Measurements from ENCODE around the gene CYB5R3. TPM values are rescaled to one million over a fixed set of nuclear protein-coding genes. Genes with fewer than 3 reads are reported as not detected.

CYB5R3 gene
- total and polyA plus RNA-seq, 2 donors (not counting 3 experiments of a cell fraction or from before 2014, with no cell fraction given): 217 to 263 TPM

DNA sequence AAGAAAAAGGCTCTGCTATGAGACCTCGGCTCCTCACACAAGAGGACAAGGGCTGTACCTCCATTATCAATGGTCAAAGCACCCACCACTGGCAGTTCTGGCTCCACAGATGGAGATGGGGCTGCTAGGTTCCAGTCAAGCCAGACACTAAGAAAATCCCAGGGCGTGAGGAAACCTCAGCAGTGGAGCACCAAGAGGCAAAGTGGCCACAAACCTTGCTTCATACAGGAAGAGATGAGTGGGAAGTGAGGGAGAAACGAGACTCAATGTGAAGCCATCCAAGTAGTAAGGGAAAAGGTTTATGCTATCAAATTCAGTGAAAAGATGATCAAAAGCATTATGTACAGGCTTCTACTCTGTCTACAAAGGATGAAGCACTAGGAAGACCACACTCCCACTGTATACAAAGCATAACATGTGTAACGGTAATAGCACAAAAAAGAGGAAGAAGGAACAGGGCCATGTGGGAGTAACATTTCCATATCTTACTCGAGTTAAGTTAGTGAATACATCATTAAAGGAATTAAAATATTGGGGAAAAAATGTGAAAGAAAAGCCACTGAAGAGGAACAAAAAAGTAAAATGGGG is 61.5 kb downstream of the CYB5R3 start:
- peaks cover 26 to 56% of the 10 kb centered on the region in 2 experiments for H3K36me3 ChIP-seq (ENCODE audit: control insufficient read depth in 2 of 2, extremely low read depth in 1 of 2, insufficient read depth in 2 of 2, low read length in 2 of 2)
- no peaks in the 10 kb centered on the region for H4K20me1 ChIP-seq (replicated peaks; ENCODE audit: control insufficient read depth, extremely low read depth, insufficient read depth, low read length)
- dilution Hi-C loops (cut with MboI; ENCODE audit: extremely low pct_ligation_motif_present, low sequenced_read_pairs) (no loop called here), intact Hi-C loops (cut with micrococcal nuclease) (no loop called here)
- H2AFZ ChIP-seq (ENCODE audit: low read depth, low read length): no peak overlapping the region
- FAIRE-seq (no peak), DNase-seq (ENCODE audit: low read depth, low spot score) (no peak)
- no peak overlapping the region for H3K4me3 ChIP-seq (replicated peaks in 1 of 3; ENCODE audit: insufficient read depth in 1 of 3, low read depth in 1 of 3, low read length in 3 of 3)
- POLR2A ChIA-PET: interaction anchor here (0.6 kb wide), 1 partner anchor 808 kb away, joined by 6 read pairs; no protein-coding TSS in a partner anchor
- H3K4me1 ChIP-seq (ENCODE audit: control insufficient read depth, extremely low read depth, insufficient read depth, low read length): no peaks in the 10 kb centered on the region
- CTCF ChIA-PET: no interaction called here
- TF ChIP-seq CTCF (IDR thresholded peaks at IDR 0.05; ENCODE audit: extremely low read depth in 1 of 2, insufficient read depth in 1 of 2, low read depth in 1 of 2, low read length in 2 of 2): no peak
- TF ChIP-seq JUN (IDR thresholded peaks at IDR 0.05; ENCODE audit: borderline replicate concordance, insufficient read depth, insufficient read length, low read depth): no peak
- no peak for TF ChIP-seq POLR2A (IDR thresholded peaks at IDR 0.05; ENCODE audit: low read depth, low read length)
- TF ChIP-seq POLR2AphosphoS5 (IDR thresholded peaks at IDR 0.05; ENCODE audit: insufficient read depth, low read depth, low read length): no peak
- TF ChIP-seq MYC (IDR thresholded peaks at IDR 0.05; ENCODE audit: low read depth, low read length): no peak
- no peak for TF ChIP-seq FOS (IDR thresholded peaks at IDR 0.05; ENCODE audit: borderline replicate concordance, insufficient read depth, low read length)
- H3K9me3 ChIP-seq (replicated peaks; ENCODE audit: control insufficient read depth, insufficient read depth, low read length): no peaks in the 10 kb centered on the region
- H3K27me3 ChIP-seq (ENCODE audit: control insufficient read depth in 2 of 2, insufficient read depth in 2 of 2, low read length in 2 of 2): no peaks in the 10 kb centered on the region
- BruUV-seq (replicated peaks): no TSS peak
- no peaks in the 10 kb centered on the region for H3K9me1 ChIP-seq (replicated peaks; ENCODE audit: control insufficient read depth, extremely low read depth, insufficient read depth, low read length)
- no peaks in the 10 kb centered on the region for H3K79me2 ChIP-seq (ENCODE audit: control insufficient read depth, insufficient read depth, low read length)
- no peak overlapping the region for H3K4me2 ChIP-seq (ENCODE audit: insufficient read depth, low read length)
- H3K27ac ChIP-seq (ENCODE audit: insufficient read depth, low read depth, low read length): no peak overlapping the region
- no peak overlapping the region for H3K9ac ChIP-seq (replicated peaks; ENCODE audit: extremely low read depth, insufficient read depth, low read length)

DNA sequence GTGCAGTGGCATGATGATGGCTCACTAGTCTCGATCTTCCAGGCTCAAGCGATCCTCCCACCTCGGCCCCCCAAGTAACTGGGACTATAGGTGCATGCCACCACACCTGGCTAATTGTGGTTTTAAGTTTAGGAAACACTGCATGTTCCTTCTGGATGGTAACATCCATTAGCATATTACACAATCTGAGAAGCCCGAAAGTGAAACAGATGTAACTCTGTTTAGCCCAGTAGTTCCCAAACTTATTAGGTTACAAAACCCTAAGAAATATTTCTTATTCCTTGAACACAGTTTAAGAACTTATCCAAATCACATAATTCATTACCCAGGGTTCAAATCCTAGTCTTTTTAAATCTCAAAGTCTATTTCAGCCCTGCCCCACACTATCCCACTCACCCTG is 62.8 kb downstream of the CYB5R3 start:
- POLR2A ChIA-PET: no interaction called here
- no peak for TF ChIP-seq JUN (IDR thresholded peaks at IDR 0.05; ENCODE audit: borderline replicate concordance, insufficient read depth, insufficient read length, low read depth)
- TF ChIP-seq, protein P1, sequence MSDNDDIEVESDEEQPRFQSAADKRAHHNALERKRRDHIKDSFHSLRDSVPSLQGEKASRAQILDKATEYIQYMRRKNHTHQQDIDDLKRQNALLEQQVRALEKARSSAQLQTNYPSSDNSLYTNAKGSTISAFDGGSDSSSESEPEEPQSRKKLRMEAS (IDR thresholded peaks at IDR 0.05; ENCODE audit: insufficient read depth, insufficient read length): no peak
- TF ChIP-seq MYC (IDR thresholded peaks at IDR 0.05; ENCODE audit: low read depth, low read length): no peak
- TF ChIP-seq CTCF (IDR thresholded peaks at IDR 0.05; ENCODE audit: extremely low read depth in 1 of 2, insufficient read depth in 1 of 2, low read depth in 1 of 2, low read length in 2 of 2): no peak
- no peak for TF ChIP-seq EZH2 (IDR thresholded peaks at IDR 0.05; ENCODE audit: borderline replicate concordance, low read depth, low read length, severe bottlenecking)
- no peak for TF ChIP-seq FOS (IDR thresholded peaks at IDR 0.05; ENCODE audit: borderline replicate concordance, insufficient read depth, low read length)
- TF ChIP-seq POLR2A (IDR thresholded peaks at IDR 0.05; ENCODE audit: low read depth, low read length): no peak
- Histone ChIP-seq H2AFZ (ENCODE audit: low read depth, low read length) (no peak overlapping the region), H3K36me3 (ENCODE audit: control insufficient read depth in 2 of 2, extremely low read depth in 1 of 2, insufficient read depth in 2 of 2, low read length in 2 of 2) (peaks cover 20 to 47% of the 10 kb centered on the region in 2 experiments), H3K27ac (ENCODE audit: insufficient read depth, low read depth, low read length) (no peak overlapping the region), H3K9me1 (replicated peaks; ENCODE audit: control insufficient read depth, extremely low read depth, insufficient read depth, low read length) (no peaks in the 10 kb centered on the region), H4K20me1 (replicated peaks; ENCODE audit: control insufficient read depth, extremely low read depth, insufficient read depth, low read length) (no peaks in the 10 kb centered on the region), H3K4me1 (ENCODE audit: control insufficient read depth, extremely low read depth, insufficient read depth, low read length) (no peaks in the 10 kb centered on the region), H3K9ac (replicated peaks; ENCODE audit: extremely low read depth, insufficient read depth, low read length) (no peak overlapping the region), H3K9me3 (replicated peaks; ENCODE audit: control insufficient read depth, insufficient read depth, low read length) (no peaks in the 10 kb centered on the region), H3K27me3 (ENCODE audit: control insufficient read depth in 2 of 2, insufficient read depth in 2 of 2, low read length in 2 of 2) (no peaks in the 10 kb centered on the region), H3K4me3 (replicated peaks in 1 of 3; ENCODE audit: insufficient read depth in 1 of 3, low read depth in 1 of 3, low read length in 3 of 3) (no peak overlapping the region), H3K79me2 (ENCODE audit: control insufficient read depth, insufficient read depth, low read length) (peaks cover 4% of the 10 kb centered on the region), H3K4me2 (ENCODE audit: insufficient read depth, low read length) (no peak overlapping the region)
- FAIRE-seq (no peak), DNase-seq (ENCODE audit: low read depth, low spot score) (no peak)
- CTCF ChIA-PET: no interaction called here
- intact Hi-C loops (cut with micrococcal nuclease) (no loop called here), dilution Hi-C loops (cut with MboI; ENCODE audit: extremely low pct_ligation_motif_present, low sequenced_read_pairs) (no loop called here)
- no TSS peak for BruUV-seq (replicated peaks)

All from endothelial cell of umbilical vein (primary cell).